ENCODE measurements around the gene KHSRP.
A peak's percentile ranks its signal among the peaks of the same experiment; 100 is the strongest.

The KHSRP gene

GRCh38 chr19:6424195-6424938 lies at the start of gene KHSRP:
KHSRP (minus strand) TSS chr19:6424811; CDS start chr19:6424701, 110 bp downstream.
- no peak for DNase-seq (ENCODE audit: low read depth in 4 of 4, low spot score in 1 of 4)

GRCh38 chr19:6473647-6474046 lies 49.0 kb upstream of the KHSRP start:
- DNase-seq (ENCODE audit: low read depth in 4 of 4, low spot score in 1 of 4): no peak

DNA sequence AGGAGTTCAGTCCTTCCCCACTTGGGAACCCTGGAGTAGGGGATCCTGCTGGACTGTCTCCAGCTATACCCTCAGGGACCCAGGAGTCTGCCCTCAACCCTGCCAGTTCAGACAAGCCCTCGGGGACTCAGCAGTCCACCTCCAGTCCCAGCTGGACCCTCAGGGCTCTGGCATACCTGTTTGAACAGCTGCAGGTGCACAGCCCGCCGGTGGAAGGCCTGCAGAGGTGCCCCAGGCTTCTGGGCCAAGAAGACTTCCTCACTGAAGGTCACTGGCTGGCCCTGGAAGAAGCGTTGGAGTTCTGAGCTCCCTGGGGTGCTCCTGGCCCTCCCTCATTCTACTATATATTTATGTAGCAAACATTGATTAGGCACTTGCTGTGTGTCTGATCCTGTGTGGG lies 48.1 kb upstream of the KHSRP start:
- no peak for DNase-seq (ENCODE audit: low read depth in 4 of 4, low spot score in 1 of 4)

GRCh38 chr19:6471076-6471475 lies 46.5 kb upstream of the KHSRP start:
- DNase-seq (ENCODE audit: low read depth in 4 of 4, low spot score in 1 of 4): no peak

- no peak for DNase-seq (ENCODE audit: low read depth in 4 of 4, low spot score in 1 of 4)
Observed at GRCh38 chr19:6470173-6470572, 45.6 kb upstream of the KHSRP start.

DNA sequence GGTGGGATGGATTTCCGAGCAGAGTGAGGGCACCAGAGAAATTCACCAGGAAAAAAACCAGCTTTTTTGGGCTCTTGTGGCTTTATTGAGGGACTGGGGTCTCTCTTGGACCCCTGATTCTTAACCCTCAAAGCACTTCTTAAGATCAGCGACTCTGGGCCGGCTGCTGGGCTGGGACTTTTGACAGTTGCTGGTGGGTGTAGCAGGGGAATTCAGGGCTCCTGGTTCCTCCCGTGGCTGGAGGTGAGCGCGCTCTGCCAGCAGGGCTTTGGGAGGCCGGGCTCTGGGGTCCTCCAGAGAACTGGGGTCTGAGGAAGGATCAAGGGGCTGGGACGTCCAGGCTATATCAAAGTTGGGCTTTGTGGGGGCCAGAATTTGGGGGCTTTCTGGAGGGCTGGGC lies 42.8 kb upstream of the KHSRP start:
- DNase-seq (ENCODE audit: low read depth in 4 of 4, low spot score in 1 of 4): no peak

GRCh38 chr19:6466526-6467248 lies 42.1 kb upstream of the KHSRP start:
- no peak for DNase-seq (ENCODE audit: low read depth in 4 of 4, low spot score in 1 of 4)

GRCh38 chr19:6465663-6466062 lies 41.1 kb upstream of the KHSRP start:
- DNase-seq (ENCODE audit: low read depth in 4 of 4, low spot score in 1 of 4): no peak

DNA sequence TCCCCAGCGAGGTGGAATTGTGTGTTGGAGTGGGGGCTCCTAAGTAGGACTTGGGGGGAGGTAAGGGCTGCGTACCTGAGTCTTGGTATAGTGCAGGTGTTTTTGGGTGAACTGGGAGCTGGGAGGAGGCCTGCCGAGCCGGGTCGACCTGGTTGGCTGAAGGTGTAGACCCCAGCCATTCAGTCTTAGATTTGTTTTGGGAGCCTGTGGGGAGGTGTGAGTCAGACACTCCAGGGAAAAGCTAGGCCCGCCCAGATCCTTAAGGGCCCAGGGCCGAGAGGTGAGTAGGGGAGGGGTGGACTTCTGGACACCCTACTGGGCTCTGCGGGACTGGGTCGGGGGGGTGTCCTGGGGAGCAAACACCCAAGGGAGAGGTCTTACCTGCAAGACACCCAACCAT lies 40.4 kb upstream of the KHSRP start:
- no peak for DNase-seq (ENCODE audit: low read depth in 4 of 4, low spot score in 1 of 4)

DNA sequence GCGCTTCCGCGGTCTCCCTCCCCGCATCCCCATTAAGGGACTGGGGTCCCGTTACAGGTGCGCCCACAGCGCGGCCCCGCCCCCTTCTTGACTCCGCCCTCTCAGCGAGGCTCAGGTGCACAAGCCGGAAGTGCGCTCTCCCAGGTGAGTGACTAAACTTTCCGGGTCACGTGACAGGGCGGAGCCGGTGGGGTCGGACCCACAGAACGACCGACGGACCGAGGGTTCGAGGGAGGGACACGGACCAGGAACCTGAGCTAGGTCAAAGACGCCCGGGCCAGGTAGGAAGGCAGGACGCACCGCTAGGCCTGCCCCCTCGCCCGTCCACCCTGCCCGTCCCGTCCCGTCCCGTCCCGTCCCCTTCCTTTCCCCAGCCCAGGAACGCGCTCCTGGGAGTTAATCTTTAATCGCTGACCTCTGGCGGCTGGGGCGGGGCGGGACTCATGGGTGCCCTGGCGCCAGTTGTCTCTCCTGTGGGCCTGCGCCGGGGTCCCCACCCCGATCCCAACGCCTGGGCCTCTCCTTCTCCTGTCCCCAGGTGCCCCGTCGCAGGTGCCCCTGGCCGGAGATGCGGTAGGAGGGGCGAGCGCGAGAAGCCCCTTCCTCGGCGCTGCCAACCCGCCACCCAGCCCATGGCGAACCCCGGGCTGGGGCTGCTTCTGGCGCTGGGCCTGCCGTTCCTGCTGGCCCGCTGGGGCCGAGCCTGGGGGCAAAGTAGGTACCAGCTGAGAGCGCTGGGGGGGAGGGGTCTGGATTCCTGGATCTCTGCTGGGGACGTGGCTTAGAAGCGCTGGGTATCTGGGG lies 39.7 kb upstream of the KHSRP start, which contains the start of gene CRB3:
Gene CRB3 (plus strand): TSS at position 202 of the 804 bp plus-strand sequence. CDS start 431 bp downstream, at position 633.
- no peak for DNase-seq (ENCODE audit: low read depth in 4 of 4, low spot score in 1 of 4)

DNA sequence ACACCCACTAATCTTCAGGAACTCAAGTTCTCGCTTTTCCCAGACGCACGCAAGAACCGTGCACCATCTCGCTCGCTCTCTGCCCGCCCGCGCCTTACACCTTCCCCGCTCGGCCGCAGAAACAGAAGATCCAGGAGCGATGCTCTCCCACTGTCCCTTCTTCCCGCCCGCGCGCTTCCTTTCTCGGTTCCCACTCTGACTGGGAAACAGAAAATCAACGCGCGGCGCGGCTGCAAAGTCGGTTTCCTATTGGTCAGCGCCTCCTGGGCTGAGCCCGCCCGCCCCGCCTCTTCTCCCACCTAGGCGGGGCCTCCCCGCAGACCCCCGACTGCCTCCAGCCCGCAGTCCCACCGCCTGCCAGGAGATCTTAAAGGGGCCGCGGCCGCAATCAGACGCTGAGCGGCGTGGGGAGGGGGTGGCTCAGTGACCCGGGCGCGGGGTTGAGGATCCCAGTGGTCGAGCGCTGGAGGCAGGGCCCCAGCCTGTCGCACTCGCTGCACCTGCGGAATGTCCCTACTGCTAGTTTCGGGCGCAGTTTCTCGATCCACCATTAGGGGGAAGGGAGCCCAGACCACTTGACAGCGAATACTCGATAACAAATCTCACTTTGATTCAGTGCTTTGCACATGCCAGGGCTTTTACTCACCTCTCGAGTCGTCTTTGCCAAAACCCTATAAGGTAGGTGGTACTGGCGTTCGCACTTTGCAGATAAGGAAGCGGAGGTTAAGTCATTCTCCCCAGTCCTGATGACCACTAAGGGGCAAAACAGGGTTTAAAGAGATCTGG lies 35.7 kb upstream of the KHSRP start:
- peak; percentile 93 to 97 (median 95) for DNase-seq (ENCODE audit: low read depth in 4 of 4, low spot score in 1 of 4)

DNA sequence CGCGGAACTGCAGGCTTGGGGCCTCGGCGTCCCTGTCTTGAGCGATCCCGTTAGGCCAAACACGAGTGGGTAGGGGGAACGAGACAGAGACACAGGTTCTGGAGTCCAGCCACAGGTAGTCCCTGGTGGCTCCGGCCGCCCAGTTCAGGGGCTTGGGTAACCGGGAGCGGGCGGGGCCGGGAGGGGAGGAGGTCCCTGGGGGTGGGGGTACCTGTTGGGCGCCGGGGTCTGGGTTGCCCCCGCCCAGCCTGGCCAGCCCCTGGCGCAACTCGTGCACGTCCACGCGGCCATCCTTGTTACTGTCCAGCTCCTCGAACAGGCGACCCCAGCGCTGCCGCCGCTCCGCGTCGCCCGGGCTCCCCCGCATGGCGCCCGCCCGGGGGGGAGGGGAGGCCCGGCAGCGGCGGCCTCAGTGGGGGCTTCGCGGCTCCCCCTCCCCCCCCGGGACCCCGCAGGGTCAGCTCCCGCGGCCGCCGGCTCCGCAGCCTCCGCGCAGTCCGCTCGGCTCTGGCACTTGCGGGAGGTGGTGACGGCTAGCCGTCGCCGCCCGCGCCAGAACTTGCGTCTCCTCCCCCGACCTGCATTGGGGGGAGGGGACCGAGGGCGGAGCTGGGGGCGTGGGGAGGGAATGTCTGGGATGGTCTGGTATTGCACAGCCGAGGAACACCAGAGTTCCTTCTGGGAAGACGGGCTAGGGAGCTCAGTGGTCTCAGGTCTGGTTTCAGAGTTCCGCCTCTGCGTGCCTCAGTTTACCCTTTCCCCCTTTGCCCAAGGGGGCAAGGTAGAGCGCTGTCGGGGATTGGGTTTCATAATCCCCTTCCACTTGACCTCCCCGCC lies 34.9 kb upstream of the KHSRP start, which contains the start of gene SLC25A23:
Gene SLC25A23 (minus strand): TSS at position 531 of the 837 bp plus-strand sequence. CDS start 164 bp downstream, at position 367.
- peak in 3 of 4 experiments; percentile 44 to 57 (median 49) for DNase-seq (ENCODE audit: low read depth in 4 of 4, low spot score in 1 of 4)

DNA sequence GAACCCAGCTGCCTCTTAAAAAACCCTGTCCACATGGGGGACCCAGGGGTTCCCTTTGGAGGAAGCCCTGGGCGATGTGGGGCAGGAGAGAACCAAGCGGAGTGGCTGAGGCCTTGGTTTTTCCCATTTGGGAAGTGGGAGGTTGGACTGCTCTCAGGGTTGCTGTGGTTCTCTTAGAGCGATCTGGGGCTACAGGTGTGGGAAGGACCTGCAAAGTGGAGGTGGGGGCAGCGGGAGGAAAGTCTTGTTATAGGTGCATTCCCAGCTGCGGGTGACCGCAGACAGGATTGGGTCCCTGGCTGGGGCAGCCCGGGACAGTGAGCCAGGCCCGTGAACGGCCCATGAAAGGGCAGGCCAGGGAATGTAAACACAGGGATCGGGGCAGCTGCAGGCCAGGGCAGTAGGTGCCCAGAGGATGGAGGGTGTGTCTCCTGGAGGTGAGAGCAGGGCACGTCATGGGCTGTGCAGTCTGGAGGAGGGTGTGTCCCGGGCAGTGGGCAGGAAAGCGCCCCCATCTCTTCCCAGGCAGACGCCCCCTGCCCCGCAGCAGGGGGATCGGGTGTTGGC lies 34.2 kb upstream of the KHSRP start:
- no peak for DNase-seq (ENCODE audit: low read depth in 4 of 4, low spot score in 1 of 4)

DNA sequence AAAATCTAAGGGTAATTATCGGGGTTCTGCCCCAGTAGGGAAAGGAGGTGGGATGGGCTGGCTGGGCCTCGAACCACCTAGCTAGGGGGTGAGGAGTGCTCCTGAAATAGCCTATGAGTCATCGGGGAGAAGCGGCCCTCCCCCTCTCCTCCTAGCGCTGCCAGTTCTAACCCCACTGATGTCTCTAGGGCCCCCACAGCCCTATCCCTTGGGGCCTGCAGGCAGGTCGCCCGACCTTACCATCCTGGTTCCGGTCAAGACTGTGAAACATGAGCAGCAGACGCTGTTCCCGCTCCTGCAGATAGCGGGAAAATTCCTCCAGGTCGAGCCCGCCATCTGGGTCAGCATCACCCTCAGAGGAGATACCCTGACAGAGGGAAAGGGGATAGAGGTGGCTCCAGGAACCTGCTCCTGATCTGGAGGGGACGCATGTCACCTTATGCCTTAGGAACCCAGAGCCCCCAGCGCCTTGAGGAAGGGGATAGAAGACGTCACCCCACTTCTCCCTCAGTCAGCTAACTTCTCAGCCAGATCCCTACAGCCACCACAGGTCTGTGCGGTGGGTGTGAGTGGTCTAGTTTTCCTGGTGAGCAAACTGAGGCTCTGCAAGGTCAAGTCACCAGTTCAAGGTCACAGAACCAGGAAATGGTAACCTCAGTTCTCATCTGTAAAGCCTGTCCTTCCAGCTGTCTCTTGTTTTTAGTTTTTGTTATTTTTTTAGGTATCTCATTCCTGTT lies 33.5 kb upstream of the KHSRP start:
- DNase-seq (ENCODE audit: low read depth in 4 of 4, low spot score in 1 of 4): no peak

- no peak for DNase-seq (ENCODE audit: low read depth in 4 of 4, low spot score in 1 of 4)
Observed at GRCh38 chr19:6455924-6456323, 31.3 kb upstream of the KHSRP start.

GRCh38 chr19:6453951-6454565 lies 29.4 kb upstream of the KHSRP start:
- DNase-seq (ENCODE audit: low read depth in 4 of 4, low spot score in 1 of 4): no peak

DNA sequence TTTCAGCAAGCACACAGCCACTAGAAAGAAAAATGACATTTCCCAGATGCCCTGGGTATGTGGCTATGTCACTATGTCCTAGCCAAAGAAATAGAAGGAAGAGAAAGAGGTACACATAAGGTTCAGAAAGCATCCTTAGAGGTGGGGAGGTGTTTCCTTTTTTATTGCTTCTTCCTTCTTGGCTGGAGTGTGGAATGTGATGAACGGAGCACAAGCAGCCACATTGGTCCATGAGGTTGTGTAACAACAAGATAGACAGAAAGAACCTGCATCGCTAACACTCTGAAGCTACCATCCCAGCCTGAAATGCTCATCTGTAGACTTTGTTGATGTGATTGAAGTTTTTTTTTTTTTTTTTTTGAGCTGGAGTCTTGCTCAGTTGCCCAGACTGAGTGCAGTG lies 28.3 kb upstream of the KHSRP start:
- no peak for DNase-seq (ENCODE audit: low read depth in 4 of 4, low spot score in 1 of 4)

DNA sequence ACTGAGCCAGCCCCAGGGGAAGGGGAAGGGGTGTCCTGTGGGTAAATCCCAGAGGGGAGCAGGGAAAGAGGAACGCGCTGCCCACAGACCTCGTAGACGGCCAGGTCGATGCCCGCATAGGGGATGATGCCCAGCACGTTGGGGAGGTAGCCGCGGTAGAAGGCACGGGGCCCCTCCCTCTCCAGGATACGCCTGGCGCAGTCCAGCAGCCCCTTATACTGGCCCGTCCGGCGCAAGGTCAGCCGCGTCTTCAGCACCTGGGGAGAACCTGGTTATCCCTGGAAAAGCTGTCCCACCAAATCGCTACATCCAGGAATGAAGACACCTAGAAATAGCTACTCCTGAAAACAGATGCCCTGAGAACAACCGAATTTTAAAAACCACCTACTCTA lies 27.6 kb upstream of the KHSRP start:
- DNase-seq (ENCODE audit: low read depth in 4 of 4, low spot score in 1 of 4): no peak

Data from stimulated activated CD4-positive, alpha-beta T cell treated with anti-CD3 and anti-CD28 coated beads, Interleukin-1b, Interleukin-23, amount 100 ng/mL, for 24 hours (primary cell).